ENCODE measurements around the gene CA10. TPM values are rescaled to one million over a fixed set of nuclear protein-coding genes. Genes with fewer than 3 reads are reported as not detected.

Gene CA10
- total and polyA plus RNA-seq, 9 of the 15 experiments (the other 6 are each of a cell fraction or from before 2014, with no cell fraction given): not detected

GRCh38 chr17:51668963-51669246 lies 489.6 kb downstream of the CA10 start:
- no peaks in the 10 kb centered on the region for H3K9me3 ChIP-seq (replicated peaks; ENCODE audit: control insufficient read depth, insufficient read depth, low read depth, low read length)
- no peaks in the 10 kb centered on the region for H3K79me2 ChIP-seq (ENCODE audit: control insufficient read depth, insufficient read depth, low read length)
- H3K4me3 ChIP-seq: no peak overlapping the region
- H3K27ac ChIP-seq (ENCODE audit: extremely low read depth, low read depth, low read length): no peak overlapping the region
- H3K36me3 ChIP-seq (ENCODE audit: control insufficient read depth, insufficient read depth, low read length): no peaks in the 10 kb centered on the region
- H3K4me1 ChIP-seq (replicated peaks in 1 of 2; ENCODE audit: control insufficient read depth in 2 of 2, insufficient read depth in 2 of 2, low read length in 2 of 2): no peaks in the 10 kb centered on the region
- no peak for DNase-seq (ENCODE audit: extremely low read depth in 1 of 4, low spot score in 3 of 4)
- no peaks in the 10 kb centered on the region for H4K20me1 ChIP-seq (replicated peaks; ENCODE audit: control insufficient read depth, insufficient read depth, low read length)
- in situ Hi-C loops (cut with MboI): no loop called here
- intact Hi-C loops (cut with micrococcal nuclease): no loop called here
- CTCF ChIA-PET (ENCODE audit: low intra/inter-chr PET ratio): no interaction called here
- H3K9ac ChIP-seq (ENCODE audit: insufficient read depth in 1 of 2, low read depth in 2 of 2, low read length in 2 of 2): no peak overlapping the region
- TF ChIP-seq SAP30 (IDR thresholded peaks at IDR 0.05; ENCODE audit: borderline replicate concordance, insufficient read depth, low read depth, low read length, poor library complexity, severe bottlenecking) (no peak), PHF21A (IDR thresholded peaks at IDR 0.05; ENCODE audit: borderline replicate concordance, low read depth) (no peak), C11orf30 (IDR thresholded peaks at IDR 0.05; ENCODE audit: low read depth) (no peak), ZNF551 (CRISPR knock-in tag; IDR thresholded peaks at IDR 0.05) (no peak), POLR2H (tag; IDR thresholded peaks at IDR 0.05; ENCODE audit: low read depth) (no peak), ZNF140 (CRISPR knock-in tag; IDR thresholded peaks at IDR 0.05) (no peak), MXI1 (IDR thresholded peaks at IDR 0.05; ENCODE audit: low read depth, low read length) (no peak), HNRNPH1 (optimal IDR thresholded peaks at IDR 0.05; ENCODE audit: low read depth, low read length) (no peak), ZNF696 (CRISPR knock-in tag; conservative IDR thresholded peaks at IDR 0.05) (no peak), RBM39 (optimal IDR thresholded peaks at IDR 0.05; ENCODE audit: low read depth, low read length) (no peak), ZNF431 (CRISPR knock-in tag; IDR thresholded peaks at IDR 0.05) (no peak), ATF1 (CRISPR knock-in tag; IDR thresholded peaks at IDR 0.05) (no peak), ATF1 (tag; IDR thresholded peaks at IDR 0.05) (no peak), HMBOX1 (IDR thresholded peaks at IDR 0.05) (no peak), ZNF695 (CRISPR knock-in tag; IDR thresholded peaks at IDR 0.05) (no peak)
- no peak overlapping the region for H2AFZ ChIP-seq (ENCODE audit: low read depth, low read length)
- BruUV-seq (replicated peaks): no TSS peak
- no peaks in the 10 kb centered on the region for H3K9me1 ChIP-seq (ENCODE audit: control insufficient read depth, insufficient read depth, low read length)
- ATAC-seq: no peak
- no peak overlapping the region for H3K4me2 ChIP-seq (ENCODE audit: insufficient read depth, low read length)
- 3% methylated on average over 11 of the region's 11 CpGs for WGBS (ENCODE audit: insufficient coverage, low coverage, missing lambda C conversion rate)
- FAIRE-seq: no peak
- POLR2A ChIA-PET: no interaction called here
- no peaks in the 10 kb centered on the region for H3K27me3 ChIP-seq (ENCODE audit: control insufficient read depth in 2 of 2, insufficient read depth in 2 of 2, low read length in 2 of 2)

All from K562 (cell line).